ENCODE measurements around the gene CD151.

DNA sequence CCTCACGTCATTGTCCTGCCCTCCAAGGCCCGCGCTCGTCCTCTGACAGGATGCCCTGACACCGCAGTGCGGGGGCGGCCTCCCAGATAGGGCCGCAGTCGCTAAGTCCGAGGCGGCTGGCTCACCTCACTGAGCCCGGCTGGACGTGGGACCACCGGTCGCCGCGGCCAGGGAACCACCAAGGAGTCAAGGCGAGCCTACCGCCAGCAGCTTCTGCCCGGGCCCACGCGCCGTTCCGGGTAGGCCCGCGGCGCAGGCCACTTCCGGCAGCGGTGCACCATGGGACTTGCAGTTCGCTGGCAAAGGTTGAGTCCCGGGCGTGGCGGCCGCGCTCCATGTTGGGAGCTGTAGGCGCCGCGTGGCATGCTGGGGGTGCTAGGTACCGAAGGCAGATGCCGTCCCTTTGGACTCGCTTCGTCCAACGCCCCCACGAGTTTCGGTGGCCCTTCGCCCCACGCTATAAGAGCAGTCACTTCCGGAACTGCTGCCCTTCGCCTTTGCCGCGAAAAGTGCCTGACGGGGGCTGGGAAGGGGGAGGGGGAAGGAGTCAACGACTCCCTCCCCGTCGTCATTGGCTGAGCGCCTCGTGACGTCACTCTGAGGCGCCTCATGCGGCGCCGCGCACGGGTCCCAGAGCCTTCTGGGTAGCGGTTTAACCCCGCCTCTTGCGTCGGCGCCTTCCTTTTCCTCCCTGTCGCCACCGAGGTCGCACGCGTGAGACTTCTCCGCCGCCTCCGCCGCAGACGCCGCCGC, 23.3 kb upstream of the CD151 start, which contains the start of gene RPLP2:
- TF ChIP-seq EZH2phosphoT487 (IDR thresholded peaks at IDR 0.05; ENCODE audit: unreplicated experiment) = no peak
- no peak for TF ChIP-seq CTCF (conservative IDR thresholded peaks at IDR 0.05; ENCODE audit: low read depth in 2 of 2)
- TF ChIP-seq POLR2AphosphoS5 (IDR thresholded peaks at IDR 0.05; ENCODE audit: low read depth) = peak; percentile 82
- TF ChIP-seq, protein P1, sequence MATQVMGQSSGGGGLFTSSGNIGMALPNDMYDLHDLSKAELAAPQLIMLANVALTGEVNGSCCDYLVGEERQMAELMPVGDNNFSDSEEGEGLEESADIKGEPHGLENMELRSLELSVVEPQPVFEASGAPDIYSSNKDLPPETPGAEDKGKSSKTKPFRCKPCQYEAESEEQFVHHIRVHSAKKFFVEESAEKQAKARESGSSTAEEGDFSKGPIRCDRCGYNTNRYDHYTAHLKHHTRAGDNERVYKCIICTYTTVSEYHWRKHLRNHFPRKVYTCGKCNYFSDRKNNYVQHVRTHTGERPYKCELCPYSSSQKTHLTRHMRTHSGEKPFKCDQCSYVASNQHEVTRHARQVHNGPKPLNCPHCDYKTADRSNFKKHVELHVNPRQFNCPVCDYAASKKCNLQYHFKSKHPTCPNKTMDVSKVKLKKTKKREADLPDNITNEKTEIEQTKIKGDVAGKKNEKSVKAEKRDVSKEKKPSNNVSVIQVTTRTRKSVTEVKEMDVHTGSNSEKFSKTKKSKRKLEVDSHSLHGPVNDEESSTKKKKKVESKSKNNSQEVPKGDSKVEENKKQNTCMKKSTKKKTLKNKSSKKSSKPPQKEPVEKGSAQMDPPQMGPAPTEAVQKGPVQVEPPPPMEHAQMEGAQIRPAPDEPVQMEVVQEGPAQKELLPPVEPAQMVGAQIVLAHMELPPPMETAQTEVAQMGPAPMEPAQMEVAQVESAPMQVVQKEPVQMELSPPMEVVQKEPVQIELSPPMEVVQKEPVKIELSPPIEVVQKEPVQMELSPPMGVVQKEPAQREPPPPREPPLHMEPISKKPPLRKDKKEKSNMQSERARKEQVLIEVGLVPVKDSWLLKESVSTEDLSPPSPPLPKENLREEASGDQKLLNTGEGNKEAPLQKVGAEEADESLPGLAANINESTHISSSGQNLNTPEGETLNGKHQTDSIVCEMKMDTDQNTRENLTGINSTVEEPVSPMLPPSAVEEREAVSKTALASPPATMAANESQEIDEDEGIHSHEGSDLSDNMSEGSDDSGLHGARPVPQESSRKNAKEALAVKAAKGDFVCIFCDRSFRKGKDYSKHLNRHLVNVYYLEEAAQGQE (IDR thresholded peaks at IDR 0.05; ENCODE audit: unreplicated experiment) = no peak
- no peak for TF ChIP-seq JUNB (IDR thresholded peaks at IDR 0.05; ENCODE audit: unreplicated experiment)
- TF ChIP-seq EZH2 (IDR thresholded peaks at IDR 0.05; ENCODE audit: low read depth, unreplicated experiment) = no peak
- no peak for TF ChIP-seq ZNF462 (CRISPR knock-in tag; IDR thresholded peaks at IDR 0.05)
- peak; percentile 100 for TF ChIP-seq CREB1 (CRISPR knock-in tag; IDR thresholded peaks at IDR 0.05; ENCODE audit: low read depth)
- no peak for TF ChIP-seq ZNF331 (CRISPR knock-in tag; IDR thresholded peaks at IDR 0.05; ENCODE audit: low read depth)
- no peak for TF ChIP-seq ZNF114 (CRISPR knock-in tag; IDR thresholded peaks at IDR 0.05)
- TF ChIP-seq STAT1 (IDR thresholded peaks at IDR 0.05; ENCODE audit: unreplicated experiment) = no peak
